Measurements from ENCODE around the gene GARNL3.

The GARNL3 gene

DNA sequence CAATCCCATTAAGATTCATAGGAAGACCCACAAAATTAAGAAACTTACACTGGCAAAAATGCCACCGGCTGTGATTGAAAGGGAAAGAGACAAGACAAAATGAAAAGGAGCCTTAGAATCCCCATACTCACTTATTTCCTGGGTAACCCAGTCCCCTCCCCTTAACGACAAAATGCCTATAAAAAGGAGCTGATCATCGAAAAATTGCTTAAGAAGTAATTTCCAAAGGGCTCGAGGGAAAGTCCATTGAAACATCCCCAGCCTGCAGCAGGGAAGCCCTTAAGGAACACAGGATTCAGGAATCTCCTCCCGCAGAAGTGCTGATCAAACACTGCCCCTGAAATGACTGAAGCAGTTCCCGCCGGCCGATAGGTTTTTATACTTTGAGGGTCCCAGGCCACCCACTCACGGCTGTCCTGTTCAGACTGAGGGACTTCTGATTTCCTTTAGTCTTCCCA is 158.9 kb downstream of the GARNL3 start:
- peak overlapping the region; percentile 91 for H3K4me3 ChIP-seq
- H3K27ac ChIP-seq: peak overlapping the region; percentile 86 to 90
- TF ChIP-seq, protein P1, sequence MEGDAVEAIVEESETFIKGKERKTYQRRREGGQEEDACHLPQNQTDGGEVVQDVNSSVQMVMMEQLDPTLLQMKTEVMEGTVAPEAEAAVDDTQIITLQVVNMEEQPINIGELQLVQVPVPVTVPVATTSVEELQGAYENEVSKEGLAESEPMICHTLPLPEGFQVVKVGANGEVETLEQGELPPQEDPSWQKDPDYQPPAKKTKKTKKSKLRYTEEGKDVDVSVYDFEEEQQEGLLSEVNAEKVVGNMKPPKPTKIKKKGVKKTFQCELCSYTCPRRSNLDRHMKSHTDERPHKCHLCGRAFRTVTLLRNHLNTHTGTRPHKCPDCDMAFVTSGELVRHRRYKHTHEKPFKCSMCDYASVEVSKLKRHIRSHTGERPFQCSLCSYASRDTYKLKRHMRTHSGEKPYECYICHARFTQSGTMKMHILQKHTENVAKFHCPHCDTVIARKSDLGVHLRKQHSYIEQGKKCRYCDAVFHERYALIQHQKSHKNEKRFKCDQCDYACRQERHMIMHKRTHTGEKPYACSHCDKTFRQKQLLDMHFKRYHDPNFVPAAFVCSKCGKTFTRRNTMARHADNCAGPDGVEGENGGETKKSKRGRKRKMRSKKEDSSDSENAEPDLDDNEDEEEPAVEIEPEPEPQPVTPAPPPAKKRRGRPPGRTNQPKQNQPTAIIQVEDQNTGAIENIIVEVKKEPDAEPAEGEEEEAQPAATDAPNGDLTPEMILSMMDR (IDR thresholded peaks at IDR 0.05): no peak
- no peak for DNase-seq (ENCODE audit: low spot score)

DNA sequence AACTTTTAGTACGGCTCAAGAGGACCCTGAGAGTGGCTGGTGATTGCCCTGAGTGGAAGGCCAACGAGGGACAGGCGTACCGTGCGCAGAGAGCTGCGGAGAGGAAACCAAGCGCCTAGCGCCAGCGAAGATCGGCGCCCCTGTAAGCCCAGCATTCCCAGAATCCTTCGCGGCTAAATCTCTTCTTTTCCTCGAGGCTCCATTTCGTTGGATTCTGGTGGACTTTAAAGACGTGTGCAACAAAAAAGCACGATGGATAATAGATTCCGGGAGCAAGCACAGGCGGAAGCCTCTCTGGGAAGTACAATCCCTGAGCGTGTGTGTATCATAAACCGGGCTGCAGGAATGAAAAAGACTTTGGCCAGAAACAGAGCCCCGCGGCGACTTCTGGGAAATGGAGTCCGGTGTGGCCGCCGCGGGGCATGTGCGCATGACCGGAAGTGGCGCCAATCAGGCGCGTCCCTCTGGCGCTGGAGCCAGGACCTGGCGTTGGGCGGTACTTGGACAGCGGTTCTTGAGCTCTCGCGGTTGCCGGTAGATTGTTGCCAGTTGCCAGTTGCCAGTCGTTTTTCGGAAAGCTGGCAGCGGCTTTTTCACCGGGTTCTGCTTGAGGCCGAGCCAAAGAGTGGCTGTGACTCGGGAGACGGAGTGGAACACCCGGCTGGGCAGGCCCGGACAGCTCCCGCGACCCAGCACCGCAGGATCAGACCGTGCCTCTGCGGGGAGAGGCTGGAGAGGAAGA is 159.5 kb downstream of the GARNL3 start, which contains the start of gene ZNF79:
Gene ZNF79, plus strand, starts transcription at position 449 of the 742 bp plus-strand sequence. CDS start 406 bp downstream, outside the sequence.
- peak within 1 kb of the TSS; percentile 91 for H3K4me3 ChIP-seq
- peak within 1 kb of the TSS; percentile 86 to 90 for H3K27ac ChIP-seq
- DNase-seq (ENCODE audit: low spot score): peak; percentile 95
- TF ChIP-seq, protein P1 (IDR thresholded peaks at IDR 0.05): no peak

DNA sequence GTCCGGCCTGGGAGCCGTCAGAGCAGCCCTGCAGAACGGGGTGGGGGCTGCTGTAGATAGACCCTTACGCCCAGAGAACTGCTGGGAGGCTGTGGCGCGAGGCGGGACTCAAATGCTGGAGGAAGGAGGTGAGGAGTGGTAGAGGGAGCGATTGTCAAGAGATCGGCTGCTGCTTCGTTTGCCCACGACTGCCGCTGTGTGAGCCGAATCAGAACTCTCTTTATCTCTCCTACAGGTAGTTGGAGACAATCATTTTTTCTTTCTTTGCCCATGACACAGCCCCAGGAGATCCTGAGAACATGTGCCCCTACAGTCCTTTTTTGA is 160.1 kb downstream of the GARNL3 start:
- TF ChIP-seq, protein P1 (IDR thresholded peaks at IDR 0.05): no peak
- H3K4me3 ChIP-seq: peak overlapping the region; percentile 91
- H3K27ac ChIP-seq: peak overlapping the region; percentile 86 to 90
- DNase-seq (ENCODE audit: low spot score): no peak

DNA sequence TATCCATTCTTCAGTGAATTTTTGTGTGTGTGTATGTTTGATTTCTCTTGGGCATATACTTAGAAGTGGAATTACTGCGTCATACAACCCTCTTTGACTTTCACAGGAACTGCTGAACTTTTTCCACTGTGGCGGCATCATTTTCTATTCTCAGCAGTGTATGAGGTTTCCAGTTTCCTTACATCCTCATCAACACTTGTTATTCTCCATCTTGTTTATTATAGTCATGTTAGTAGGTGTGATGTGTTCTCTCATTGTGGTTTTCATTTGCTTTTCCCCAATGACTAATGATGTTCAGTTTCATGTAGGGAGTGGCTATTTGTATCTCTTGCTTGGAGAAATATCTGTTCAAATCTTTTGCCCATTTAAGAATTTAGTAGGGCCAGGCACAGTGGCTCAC is 162.2 kb downstream of the GARNL3 start:
- TF ChIP-seq, protein P1 (IDR thresholded peaks at IDR 0.05): no peak
- no peak overlapping the region for H3K4me3 ChIP-seq
- H3K27ac ChIP-seq: no peak overlapping the region
- DNase-seq (ENCODE audit: low spot score): no peak

DNA sequence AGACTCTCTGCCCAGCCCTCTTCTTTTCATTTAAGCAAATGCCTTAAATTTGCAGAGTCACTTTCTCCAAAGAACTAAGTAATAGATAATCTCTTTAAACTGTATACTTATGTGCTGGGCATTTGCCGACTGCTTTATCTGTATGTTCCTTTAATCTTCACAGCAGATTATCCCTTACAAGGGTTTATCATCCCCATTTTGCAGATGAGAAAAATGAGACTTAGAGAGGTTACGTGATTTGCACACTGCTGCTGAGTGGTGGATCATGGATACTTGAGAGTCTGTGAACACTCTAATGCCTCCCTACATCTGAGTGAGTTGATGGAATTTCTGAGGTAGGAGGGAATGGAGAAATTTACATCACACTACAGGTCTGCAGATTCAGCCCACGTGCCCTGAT is 163.8 kb downstream of the GARNL3 start:
- TF ChIP-seq, protein P1 (IDR thresholded peaks at IDR 0.05): no peak
- Histone ChIP-seq H3K27ac (no peak overlapping the region), H3K4me3 (no peak overlapping the region)
- no peak for DNase-seq (ENCODE audit: low spot score)

DNA sequence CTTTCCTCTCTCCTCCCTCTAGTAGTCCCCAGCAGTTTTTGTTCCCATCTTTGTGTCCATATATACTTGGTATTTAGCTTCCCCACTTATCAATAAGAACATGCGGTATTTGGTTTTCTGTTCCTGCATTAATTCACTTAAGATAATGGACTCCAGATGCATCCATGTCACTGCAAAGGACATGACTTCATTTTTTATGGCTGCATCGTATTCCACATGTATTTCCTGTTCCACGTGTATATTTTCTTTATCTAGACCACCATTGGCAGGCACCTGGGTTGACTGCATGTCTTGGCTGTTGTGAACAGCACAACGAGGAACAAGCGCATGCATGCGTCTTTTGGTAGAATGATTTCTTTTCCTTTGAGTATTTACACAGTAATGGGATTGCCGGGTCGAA is 165.8 kb downstream of the GARNL3 start:
- no peak overlapping the region for H3K27ac ChIP-seq
- TF ChIP-seq, protein P1 (IDR thresholded peaks at IDR 0.05): no peak
- H3K4me3 ChIP-seq: no peak overlapping the region
- no peak for DNase-seq (ENCODE audit: low spot score)

Data from coronary artery (tissue), 2 donors.